Kasumi-1 (cell line): ENCODE data around the gene KIF3B.
A peak's percentile ranks its signal among the peaks of the same experiment; 100 is the strongest.
"Not testable (repeated sequence)": the region's sequence is repeated elsewhere in the genome, so short reads cannot be mapped to it uniquely, and the experiment has no call there.

Source experiments
- DNase-seq, 2 experiments: peaks; one replicate each; lab custom pipeline; 2025; lab: John Stamatoyannopoulos, UW

KIF3B gene

GRCh38 chr20:32357375-32357868, 80.0 kb downstream of the KIF3B start:
- DNase-seq, result peak; percentile 49 to 63

GRCh38 chr20:32357869-32358631, 80.6 kb downstream of the KIF3B start, which contains the start of gene ASXL1:
Gene ASXL1, plus strand, starts transcription at chr20:32358331. Its CDS starts 445 bp downstream, at chr20:32358776.
- DNase-seq, result peak; percentile 95 to 97

GRCh38 chr20:32358632-32358882, 81.1 kb downstream of the KIF3B start:
- DNase-seq, result no peak

- peak; percentile 61 to 63 for DNase-seq
These were observed 81.6 kb downstream of the KIF3B start for GRCh38 chr20:32358883-32359632.

- peak in 1 of 2 experiments; percentile 37 for DNase-seq
These were observed 82.3 kb downstream of the KIF3B start for GRCh38 chr20:32359633-32360332.

GRCh38 chr20:32360333-32360634, 82.8 kb downstream of the KIF3B start:
- DNase-seq, result no peak

GRCh38 chr20:32362901-32363364, 85.5 kb downstream of the KIF3B start:
- DNase-seq, result no peak

- no peak for DNase-seq
These were observed 86.0 kb downstream of the KIF3B start for GRCh38 chr20:32363492-32363891.

GRCh38 chr20:32364554-32365208, 87.2 kb downstream of the KIF3B start:
- no peak for DNase-seq

GRCh38 chr20:32365564-32365963, 88.1 kb downstream of the KIF3B start:
- DNase-seq, result no peak

GRCh38 chr20:32366380-32366779, 88.9 kb downstream of the KIF3B start:
- DNase-seq, result no peak

- no peak for DNase-seq
These were observed 90.9 kb downstream of the KIF3B start for GRCh38 chr20:32368323-32368722.

GRCh38 chr20:32368925-32369324, 91.5 kb downstream of the KIF3B start:
- DNase-seq, result no peak

- no peak for DNase-seq
These were observed 93.4 kb downstream of the KIF3B start for GRCh38 chr20:32370897-32371296.

- no peak for DNase-seq
These were observed 101.0 kb downstream of the KIF3B start for GRCh38 chr20:32378461-32378860.

- DNase-seq, result not testable (repeated sequence)
These were observed 102.6 kb downstream of the KIF3B start for GRCh38 chr20:32380037-32380436.

GRCh38 chr20:32380745-32381144, 103.3 kb downstream of the KIF3B start:
- no peak for DNase-seq

- DNase-seq, result no peak
These were observed 104.9 kb downstream of the KIF3B start for GRCh38 chr20:32382102-32382950.

GRCh38 chr20:32383441-32383840, 106.0 kb downstream of the KIF3B start:
- DNase-seq, result not testable (repeated sequence)
